Muscle layer of colon (tissue), 2 donors: ENCODE data around the gene PTPRR.

Experiments
- H3K27ac ChIP-seq: one replicate; pipeline ENCODE4 v1.7.0; 2013; ENCODE audit warnings: low read depth, mild to moderate bottlenecking, low read length, moderate library complexity
- H3K27me3 ChIP-seq, 2 donors: one replicate each; pipeline ENCODE4 v1.7.0; 2013; ENCODE audit warnings: low read length in 2 of 2, mild to moderate bottlenecking in 2 of 2; ENCODE audit not compliant: insufficient read depth in 2 of 2, control insufficient read depth in 1 of 2
- H3K36me3 ChIP-seq: one replicate; pipeline ENCODE4 v1.7.0; 2013; ENCODE audit warnings: mild to moderate bottlenecking, low read length; ENCODE audit not compliant: insufficient read depth
- H3K4me1 ChIP-seq: one replicate; pipeline ENCODE4 v1.7.0; 2013; ENCODE audit warnings: mild to moderate bottlenecking, low read length; ENCODE audit not compliant: insufficient read depth
- H3K4me3 ChIP-seq, 2 donors: one replicate each; pipeline ENCODE4 v1.7.0; 2013; ENCODE audit warnings: low read length in 2 of 2, low read depth in 1 of 2, mild to moderate bottlenecking in 1 of 2, moderate library complexity in 1 of 2
- H3K9ac ChIP-seq: one replicate; pipeline ENCODE4 v1.7.0; 2013; ENCODE audit warnings: low read length
- H3K9me3 ChIP-seq: one replicate; pipeline ENCODE4 v1.7.0; 2013; ENCODE audit warnings: mild to moderate bottlenecking, low read length
- donor health status: abdominal sarcoma.
- donor health status: Adenocarcinoma of cecum.

The PTPRR gene

DNA sequence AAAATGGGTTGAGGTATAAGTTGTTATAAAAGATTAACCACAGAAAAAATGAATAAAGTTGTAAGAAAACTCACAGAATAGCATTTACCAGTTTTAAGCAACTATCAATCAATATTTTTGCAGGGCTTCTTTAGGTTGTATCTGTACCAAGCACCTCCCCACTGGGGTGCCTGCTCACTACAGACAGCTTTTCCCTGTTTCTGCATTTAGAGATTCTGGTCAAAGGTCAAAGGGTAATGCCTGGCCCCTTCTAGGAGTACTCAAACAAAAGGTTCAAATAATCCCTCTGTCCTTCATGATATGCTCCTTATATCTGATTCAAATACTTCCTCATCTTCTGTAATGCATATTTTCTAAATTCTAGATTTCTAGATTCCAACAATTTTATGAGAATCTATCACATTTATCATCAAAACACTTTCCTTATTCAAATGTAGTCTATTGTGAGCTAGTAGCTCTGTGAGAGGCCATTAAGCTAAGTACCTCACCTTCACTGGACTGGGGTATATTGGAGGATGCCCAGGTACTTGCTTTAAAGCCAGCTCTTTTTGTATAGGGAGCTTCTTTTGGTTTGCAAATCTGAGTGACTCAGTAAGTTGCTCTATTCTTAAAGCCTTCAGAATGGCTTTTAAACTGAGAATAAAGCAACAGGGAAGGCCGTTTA lies 162.6 kb downstream of the PTPRR start:
- H3K27me3 ChIP-seq, result no peaks in the 10 kb centered on the region
- H3K4me3 ChIP-seq, result no peak overlapping the region
- H3K9ac ChIP-seq, result no peak overlapping the region

DNA sequence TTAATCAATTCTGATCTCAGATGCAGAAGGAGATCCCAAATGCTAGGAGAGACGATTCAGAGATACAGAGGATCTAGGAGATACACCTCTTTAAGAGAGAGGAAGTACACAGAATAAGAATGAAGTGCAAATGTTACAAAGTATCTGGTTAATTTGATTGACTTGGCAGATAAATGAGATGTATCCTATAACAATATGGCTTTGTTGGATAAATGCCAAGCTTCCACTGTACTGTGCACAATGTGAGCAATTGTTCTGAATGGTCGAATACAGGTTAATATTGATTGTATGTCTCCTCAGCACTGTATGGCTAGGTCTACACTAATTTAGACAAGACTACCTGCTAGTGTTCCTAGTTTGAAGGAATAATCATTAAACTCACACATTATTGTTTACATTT lies 163.7 kb downstream of the PTPRR start:
- H3K4me1 ChIP-seq, result no peaks in the 10 kb centered on the region
- no peaks in the 10 kb centered on the region for H3K36me3 ChIP-seq
- no peaks in the 10 kb centered on the region for H3K27me3 ChIP-seq
- H3K4me3 ChIP-seq, result no peak overlapping the region
- no peak overlapping the region for H3K9ac ChIP-seq
- no peaks in the 10 kb centered on the region for H3K9me3 ChIP-seq
- no peak overlapping the region for H3K27ac ChIP-seq

More for the DNA sequence above, 162.6 kb downstream of the PTPRR start:
- H3K4me1 ChIP-seq, result no peaks in the 10 kb centered on the region
- no peak overlapping the region for H3K27ac ChIP-seq
- no peaks in the 10 kb centered on the region for H3K9me3 ChIP-seq
- H3K36me3 ChIP-seq, result no peaks in the 10 kb centered on the region

DNA sequence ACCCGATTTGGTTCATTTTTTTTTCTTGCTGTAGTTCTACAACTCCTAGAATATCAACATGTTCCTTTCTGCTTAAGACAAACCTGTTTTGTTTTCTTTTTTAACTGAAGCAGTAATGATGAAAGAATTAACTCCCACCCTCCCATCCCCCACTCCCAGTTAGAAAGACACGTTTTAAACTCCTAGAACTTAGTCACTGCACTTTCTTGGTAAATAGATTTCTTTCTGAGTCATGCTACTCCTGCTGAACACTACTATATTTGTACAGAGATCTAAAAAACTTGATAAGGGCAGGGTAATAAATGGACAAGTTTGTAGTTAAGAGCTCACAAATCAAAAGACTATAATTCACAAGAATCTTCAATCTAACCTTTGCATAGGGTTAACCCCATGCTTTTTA lies 164.4 kb downstream of the PTPRR start:
- Histone ChIP-seq H3K27ac (no peak overlapping the region), H3K9ac (no peak overlapping the region), H3K4me3 (no peak overlapping the region)

DNA sequence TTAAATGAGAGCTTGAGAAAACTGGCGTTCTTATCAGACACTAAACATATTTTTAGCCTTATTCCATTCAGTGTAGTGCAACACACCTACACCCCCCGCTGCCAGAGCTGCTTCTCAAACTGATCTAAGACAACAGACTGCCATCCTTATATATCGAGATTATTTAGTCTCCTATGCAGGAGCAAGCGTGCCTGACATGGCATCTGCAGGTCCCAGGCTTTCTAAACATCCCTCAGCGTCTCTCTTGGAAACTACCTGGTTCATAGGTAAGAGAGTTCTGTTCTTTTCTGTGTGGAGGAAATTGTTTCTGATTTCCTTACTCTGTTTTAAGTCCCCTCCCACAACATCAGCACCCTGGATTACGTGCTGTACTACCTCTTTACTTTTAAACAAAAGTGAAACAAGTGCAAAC lies 166.2 kb downstream of the PTPRR start:
- Histone ChIP-seq H3K27me3 (no peaks in the 10 kb centered on the region), H3K9me3 (no peaks in the 10 kb centered on the region), H3K4me1 (no peaks in the 10 kb centered on the region), H3K36me3 (no peaks in the 10 kb centered on the region), H3K27ac (no peak overlapping the region), H3K9ac (no peak overlapping the region), H3K4me3 (no peak overlapping the region)

More for the DNA sequence above, 164.4 kb downstream of the PTPRR start:
- no peaks in the 10 kb centered on the region for H3K27me3 ChIP-seq
- no peaks in the 10 kb centered on the region for H3K4me1 ChIP-seq
- no peaks in the 10 kb centered on the region for H3K9me3 ChIP-seq
- no peaks in the 10 kb centered on the region for H3K36me3 ChIP-seq

DNA sequence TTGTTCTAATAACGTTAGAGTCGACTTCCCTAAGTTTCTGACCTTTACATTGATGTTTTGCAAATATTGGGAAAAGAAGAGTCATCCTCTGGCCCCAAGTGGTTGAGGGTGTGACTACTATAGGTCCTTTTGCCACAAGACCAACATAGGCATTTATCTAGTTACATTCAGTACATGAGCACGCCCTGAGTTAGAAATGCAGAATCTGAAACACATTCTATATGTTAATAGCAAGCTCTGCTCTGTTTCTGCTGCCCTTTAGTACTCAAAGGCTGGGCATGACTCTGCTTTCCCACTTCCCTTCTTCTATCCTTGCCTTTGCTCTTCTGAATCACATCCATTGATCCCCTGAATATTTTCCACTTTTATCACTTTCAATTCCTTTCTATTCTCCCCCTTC lies 168.2 kb downstream of the PTPRR start:
- H3K4me3 ChIP-seq, result no peak overlapping the region
- H3K27ac ChIP-seq, result no peak overlapping the region

DNA sequence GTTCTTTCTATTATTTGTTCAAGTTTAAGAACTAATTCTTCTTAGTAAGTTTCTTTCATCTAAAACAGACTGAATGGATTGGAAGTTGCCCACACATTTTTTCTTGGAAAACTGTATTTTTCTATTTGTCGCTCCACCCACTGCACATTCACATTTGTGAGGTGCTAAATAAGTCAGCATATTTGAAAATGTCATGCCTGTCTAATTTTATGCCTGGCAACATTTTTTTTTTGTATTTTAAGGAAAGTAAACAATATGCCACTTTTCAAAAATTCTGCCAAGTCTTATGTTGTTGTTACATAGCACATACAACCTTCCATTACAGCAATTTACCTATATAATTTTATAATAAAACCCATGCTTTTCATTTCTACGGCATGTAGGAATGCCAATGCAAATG lies 170.6 kb downstream of the PTPRR start:
- H3K9me3 ChIP-seq, result no peaks in the 10 kb centered on the region
- H3K27ac ChIP-seq, result no peak overlapping the region
- H3K4me1 ChIP-seq, result no peaks in the 10 kb centered on the region
- H3K9ac ChIP-seq, result no peak overlapping the region
- H3K27me3 ChIP-seq, result no peaks in the 10 kb centered on the region
- no peaks in the 10 kb centered on the region for H3K36me3 ChIP-seq
- no peak overlapping the region for H3K4me3 ChIP-seq

More for the DNA sequence above, 168.2 kb downstream of the PTPRR start:
- Histone ChIP-seq H3K9me3 (no peaks in the 10 kb centered on the region), H3K4me1 (no peaks in the 10 kb centered on the region), H3K36me3 (no peaks in the 10 kb centered on the region), H3K9ac (no peak overlapping the region), H3K27me3 (no peaks in the 10 kb centered on the region)

DNA sequence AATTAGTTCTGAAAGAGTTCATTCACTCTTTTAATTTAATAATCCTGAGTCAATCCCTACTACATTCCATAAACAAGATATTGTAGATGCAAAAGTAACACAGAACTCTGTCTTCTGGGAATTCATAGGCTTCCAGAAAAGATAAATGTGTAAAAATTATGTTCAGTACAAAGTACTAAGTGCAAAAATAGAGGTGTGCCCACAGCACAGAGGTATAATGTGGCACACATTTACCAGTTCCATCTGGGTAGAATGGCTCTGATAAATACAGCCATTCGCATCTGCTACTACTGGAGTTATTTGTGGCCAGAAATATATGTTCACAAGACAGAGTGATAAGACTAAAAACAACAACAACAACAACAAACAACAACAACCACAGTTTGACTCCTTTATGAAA lies 171.7 kb downstream of the PTPRR start:
- Histone ChIP-seq H3K9ac (no peak overlapping the region), H3K9me3 (no peaks in the 10 kb centered on the region), H3K4me3 (no peak overlapping the region), H3K27ac (no peak overlapping the region), H3K27me3 (no peaks in the 10 kb centered on the region), H3K36me3 (no peaks in the 10 kb centered on the region), H3K4me1 (no peaks in the 10 kb centered on the region)

DNA sequence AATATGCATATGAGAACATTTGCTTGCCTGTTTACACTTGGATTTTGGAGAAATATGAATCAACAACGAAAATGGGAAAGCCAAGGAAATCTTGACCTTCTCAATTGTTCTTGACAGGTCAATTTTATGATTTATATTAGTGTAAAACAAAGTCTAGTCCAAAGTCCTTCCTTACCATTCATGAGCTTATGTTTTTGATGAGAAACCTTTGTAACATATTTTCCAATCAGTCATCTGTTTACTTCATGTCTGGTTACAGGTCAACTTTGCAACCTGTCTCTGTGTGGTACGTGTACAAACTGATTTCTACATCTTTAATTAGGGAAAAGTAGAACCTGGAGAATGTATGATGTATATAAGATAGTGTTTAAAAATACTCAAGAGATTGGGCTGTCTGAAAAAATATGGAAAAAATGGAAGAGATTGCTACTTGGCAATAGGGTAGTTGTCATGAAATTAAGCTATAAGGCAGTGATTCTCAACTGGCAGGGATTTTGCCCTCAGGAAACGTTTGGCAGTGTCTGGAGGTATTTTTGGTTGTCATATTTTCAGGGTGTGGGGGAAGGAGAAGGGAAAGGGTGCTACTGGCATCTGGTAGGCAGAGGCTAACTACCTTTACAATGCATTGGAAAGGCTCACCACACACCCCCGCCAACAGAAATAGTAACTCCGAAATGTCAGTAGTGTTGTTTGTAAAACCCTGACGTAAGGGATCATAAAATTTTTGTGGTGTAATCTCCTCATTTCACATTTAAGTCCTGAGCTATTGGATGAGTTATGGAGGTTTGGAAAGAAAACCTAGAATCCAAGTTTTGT lies 172.9 kb downstream of the PTPRR start:
- no peak overlapping the region for H3K27ac ChIP-seq
- H3K27me3 ChIP-seq, result no peaks in the 10 kb centered on the region
- no peaks in the 10 kb centered on the region for H3K36me3 ChIP-seq
- H3K9ac ChIP-seq, result no peak overlapping the region
- no peaks in the 10 kb centered on the region for H3K9me3 ChIP-seq
- H3K4me1 ChIP-seq, result no peaks in the 10 kb centered on the region
- no peak overlapping the region for H3K4me3 ChIP-seq

DNA sequence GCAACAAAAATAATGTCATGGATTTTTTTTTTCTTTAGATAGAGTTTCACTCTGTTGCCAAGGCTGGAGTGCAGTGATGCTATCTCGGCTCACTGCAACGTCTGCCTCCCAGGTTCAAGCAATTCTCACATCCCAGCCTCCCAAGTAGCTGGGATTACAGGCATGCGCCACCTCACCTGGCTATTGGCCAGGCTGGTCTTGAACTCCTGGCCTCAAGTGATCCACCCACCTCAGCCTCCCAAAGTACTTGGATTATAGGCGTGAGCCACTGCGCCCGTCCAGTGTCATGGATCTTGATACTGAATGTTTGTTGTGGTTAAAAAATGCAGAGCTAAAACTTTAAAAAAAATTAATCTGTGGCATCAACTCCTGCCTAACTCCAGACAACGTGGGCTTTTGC lies 175.5 kb downstream of the PTPRR start:
- H3K9me3 ChIP-seq, result no peaks in the 10 kb centered on the region
- no peak overlapping the region for H3K27ac ChIP-seq
- H3K4me3 ChIP-seq, result no peak overlapping the region
- no peak overlapping the region for H3K9ac ChIP-seq
- no peaks in the 10 kb centered on the region for H3K36me3 ChIP-seq
- no peaks in the 10 kb centered on the region for H3K4me1 ChIP-seq
- no peaks in the 10 kb centered on the region for H3K27me3 ChIP-seq

DNA sequence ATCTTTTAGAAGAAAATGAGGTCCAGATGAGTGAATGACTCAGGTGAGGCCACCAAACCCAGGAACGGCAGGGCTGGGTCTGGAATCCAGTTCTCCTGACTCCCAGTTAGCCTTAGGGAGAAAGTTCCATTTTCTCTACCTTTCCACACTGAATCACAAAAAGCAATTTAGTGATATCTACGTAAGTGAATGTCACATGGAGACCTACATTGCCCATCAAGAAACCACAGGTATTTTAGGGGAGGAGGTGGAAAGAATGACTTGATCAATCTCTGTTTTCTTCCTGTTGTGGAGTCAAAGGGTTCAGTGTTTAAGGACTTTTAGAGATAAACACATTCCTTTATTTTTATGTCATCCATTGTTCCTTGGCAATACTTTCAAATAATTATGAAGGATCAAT lies 176.4 kb downstream of the PTPRR start:
- no peaks in the 10 kb centered on the region for H3K27me3 ChIP-seq
- H3K4me1 ChIP-seq, result no peaks in the 10 kb centered on the region
- H3K36me3 ChIP-seq, result no peaks in the 10 kb centered on the region
- H3K27ac ChIP-seq, result no peak overlapping the region
- H3K4me3 ChIP-seq, result no peak overlapping the region
- no peak overlapping the region for H3K9ac ChIP-seq
- no peaks in the 10 kb centered on the region for H3K9me3 ChIP-seq

DNA sequence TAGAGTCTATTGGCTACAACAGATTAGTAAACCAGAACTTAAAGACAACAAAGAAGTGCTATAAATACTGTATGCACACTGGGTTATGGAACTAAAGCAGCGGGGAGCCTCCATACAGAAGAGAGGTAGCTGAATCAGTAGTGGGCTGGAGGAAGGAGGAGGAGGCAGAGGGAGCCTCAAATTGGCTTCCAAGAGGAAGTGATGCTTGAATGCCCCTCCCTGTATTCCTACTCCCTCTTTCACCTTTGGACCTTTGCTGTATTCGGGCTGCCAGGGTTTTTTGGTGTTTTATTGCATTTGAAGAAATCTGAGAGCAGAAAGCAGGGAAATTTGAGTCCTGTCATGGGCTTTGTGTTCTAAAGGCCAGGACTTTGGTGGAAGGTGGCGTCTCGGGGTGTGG lies 179.3 kb downstream of the PTPRR start:
- H3K4me1 ChIP-seq, result no peaks in the 10 kb centered on the region
- no peaks in the 10 kb centered on the region for H3K27me3 ChIP-seq
- no peaks in the 10 kb centered on the region for H3K9me3 ChIP-seq
- no peak overlapping the region for H3K9ac ChIP-seq
- no peaks in the 10 kb centered on the region for H3K36me3 ChIP-seq
- no peak overlapping the region for H3K27ac ChIP-seq
- H3K4me3 ChIP-seq, result no peak overlapping the region

DNA sequence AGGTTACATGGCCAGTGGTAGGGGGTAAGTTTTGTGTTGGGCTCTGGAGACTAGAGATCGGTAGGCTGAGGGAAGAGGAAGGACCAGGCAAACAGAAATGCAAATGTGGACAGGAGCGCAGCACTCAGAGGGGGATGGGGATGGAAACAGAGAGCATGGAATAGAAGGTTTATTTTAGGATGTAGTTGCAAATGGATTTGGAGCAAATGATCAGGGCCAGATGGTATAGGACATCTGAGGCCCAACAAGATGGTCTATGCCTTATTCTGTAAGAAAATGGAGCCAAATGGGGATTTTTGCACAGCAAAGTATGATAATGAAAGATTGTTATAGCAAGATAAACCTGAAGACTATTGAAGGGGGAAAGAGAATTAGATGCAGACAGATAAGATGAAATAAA lies 180.8 kb downstream of the PTPRR start:
- Histone ChIP-seq H3K4me1 (no peaks in the 10 kb centered on the region), H3K9me3 (no peaks in the 10 kb centered on the region), H3K36me3 (no peaks in the 10 kb centered on the region), H3K9ac (no peak overlapping the region), H3K27ac (no peak overlapping the region), H3K4me3 (no peak overlapping the region), H3K27me3 (no peaks in the 10 kb centered on the region)
